Kidney (tissue), 14 donors: ENCODE measurements around the gene TMEM131L. TPM values are rescaled to one million over a fixed set of nuclear protein-coding genes. Genes with fewer than 3 reads are reported as not detected.
"Not testable (repeated sequence)": the region's sequence is repeated elsewhere in the genome, so short reads cannot be mapped to it uniquely, and the experiment has no call there.

Source experiments
- DNase-seq, 5 donors: peaks; one replicate each; pipeline ENCODE4 v3.0.0-alpha.2; 2013 to 2020
- FAIRE-seq: peaks from 2 replicates; lab custom pipeline; 2012; peaks lifted over from hg19 to GRCh38; lab: Jason Lieb, UNC
- H3K27ac ChIP-seq, 2 donors: one replicate each; pipeline ENCODE4 v1.7.0; 2013; ENCODE audit warnings: low read depth in 2 of 2, low read length in 2 of 2, inconsistent platforms in 1 of 2
- H3K27me3 ChIP-seq: one replicate; pipeline ENCODE4 v1.7.1; 2013; ENCODE audit warnings: low read length, inconsistent platforms; ENCODE audit not compliant: control insufficient read depth, insufficient read depth
- H3K36me3 ChIP-seq, 3 donors: one replicate each; pipeline versions ENCODE4 v1.7.0 to v1.7.1; 2013; ENCODE audit warnings: low read length in 3 of 3, control low read depth in 1 of 3, inconsistent platforms in 1 of 3; ENCODE audit not compliant: insufficient read depth in 3 of 3, control insufficient read depth in 2 of 3
- H3K4me1 ChIP-seq, 3 donors: one replicate each; pipeline versions ENCODE4 v1.7.0 to v1.7.1; 2013; ENCODE audit warnings: low read length in 3 of 3, inconsistent platforms in 1 of 3, low read depth in 1 of 3; ENCODE audit not compliant: control insufficient read depth in 2 of 3, insufficient read depth in 2 of 3
- H3K4me3 ChIP-seq, 3 donors: one replicate each; pipeline versions ENCODE4 v1.7.0 to v1.8.1; 2013; ENCODE audit warnings: low read length in 3 of 3, control low read depth in 1 of 3, inconsistent platforms in 1 of 3
- H3K9ac ChIP-seq, 3 donors: one replicate each; pipeline versions ENCODE4 v1.7.0 to v1.7.1; 2013; ENCODE audit warnings: low read length in 3 of 3, control low read depth in 1 of 3, inconsistent platforms in 1 of 3
- H3K9me3 ChIP-seq, 3 donors: one replicate each; pipeline versions ENCODE4 v1.7.0 to v1.7.1; 2013; ENCODE audit warnings: low read length in 3 of 3, control low read depth in 1 of 3, inconsistent platforms in 1 of 3; ENCODE audit not compliant: control insufficient read depth in 2 of 3, insufficient read depth in 1 of 3
- intact Hi-C: fragments of 100-400 bp; cut with DNase I; formaldehyde crosslinking; loops from one replicate; pipeline ENCODE4 v1.11.1; 2022
- polyA plus RNA-seq: library from polyadenylated mRNA; stranded (reverse); fragments of 350-450 nt; fragmentation: Illumina TruSeq; extraction: RNeasy Lipid Tissue Mini Kit (QIAGEN cat#74804); gene quantifications from one replicate; pipeline ENCODE4 v1.2.3, GENCODE V29; 2014; ENCODE audit warnings: low read depth, low replicate concordance; ENCODE audit not compliant: insufficient read depth
- total RNA-seq: library from RNA; stranded (reverse); fragmentation: NEBNext Ultra II Directional; extraction: Animal tissue kit (Norgen Biotek cat#: 25700); gene quantifications from one replicate; pipeline ENCODE4 v1.2.1, GENCODE V29; 2021
- TF ChIP-seq, protein P1 (sequence below): IDR thresholded peaks from 3 replicates; pipeline ENCODE4 v1.5.1; 2012; ENCODE audit warnings: mild to moderate bottlenecking, moderate library complexity, borderline replicate concordance; ENCODE audit not compliant: insufficient read depth; ENCODE audit errors: extremely low read depth
- donor health status: control.
- donor health status: control.
- donor health status: control.
- donor health status: control.
- donor health status: control.
- donor health status: DM: yes; HTN: yes; CAD: no.
- donor health status: Normal renal cell carcinoma (clear cell type).

TMEM131L gene
- total and polyA plus RNA-seq, 2 donors from 2014 or later, result 3.0 to 17.0 TPM

DNA sequence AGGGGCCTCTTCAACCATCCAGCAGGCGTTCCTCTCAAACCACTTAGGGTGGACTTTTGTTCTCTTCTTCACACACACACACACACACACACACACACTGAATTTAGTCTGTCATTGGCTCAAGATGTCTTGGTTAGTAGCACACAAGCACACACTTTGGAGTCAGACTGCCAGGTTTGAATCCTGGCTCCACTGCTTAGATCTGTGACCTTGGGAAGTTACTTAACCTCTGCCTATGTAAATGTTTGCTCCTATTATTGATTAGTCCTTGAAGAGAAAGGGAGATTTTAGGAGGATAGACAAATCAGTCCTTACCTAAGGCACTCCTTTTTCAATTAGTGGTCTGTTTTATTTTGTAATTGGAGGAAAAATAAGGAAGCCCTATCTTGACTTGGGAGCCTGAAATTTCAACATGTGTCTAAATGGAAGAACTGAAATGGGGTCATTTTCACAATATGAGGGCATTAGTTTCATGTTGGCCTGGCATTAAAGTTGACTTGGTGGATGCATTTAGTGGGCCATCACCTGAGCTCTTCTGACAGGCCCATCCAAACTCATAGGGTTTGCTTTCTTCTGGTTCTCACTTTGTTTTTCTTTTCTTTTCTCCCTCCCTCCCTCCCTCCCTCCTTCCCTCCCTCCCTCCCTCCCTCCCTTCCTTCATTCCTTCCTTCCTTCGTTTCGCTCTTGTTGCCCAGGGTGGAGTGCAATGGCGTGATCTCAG is 13.3 kb upstream of the TMEM131L start:
- Histone ChIP-seq H3K9ac (no peak overlapping the region), H3K4me3 (no peak overlapping the region), H3K27ac (no peak overlapping the region), H3K4me1 (peaks cover 0 to 5% (median 0%) of the 10 kb centered on the region in 3 donors), H3K27me3 (no peaks in the 10 kb centered on the region), H3K36me3 (no peaks in the 10 kb centered on the region), H3K9me3 (no peaks in the 10 kb centered on the region)
- intact Hi-C loops, result no loop called here
- FAIRE-seq, result no peak
- DNase-seq, result no peak
- TF ChIP-seq, protein P1, sequence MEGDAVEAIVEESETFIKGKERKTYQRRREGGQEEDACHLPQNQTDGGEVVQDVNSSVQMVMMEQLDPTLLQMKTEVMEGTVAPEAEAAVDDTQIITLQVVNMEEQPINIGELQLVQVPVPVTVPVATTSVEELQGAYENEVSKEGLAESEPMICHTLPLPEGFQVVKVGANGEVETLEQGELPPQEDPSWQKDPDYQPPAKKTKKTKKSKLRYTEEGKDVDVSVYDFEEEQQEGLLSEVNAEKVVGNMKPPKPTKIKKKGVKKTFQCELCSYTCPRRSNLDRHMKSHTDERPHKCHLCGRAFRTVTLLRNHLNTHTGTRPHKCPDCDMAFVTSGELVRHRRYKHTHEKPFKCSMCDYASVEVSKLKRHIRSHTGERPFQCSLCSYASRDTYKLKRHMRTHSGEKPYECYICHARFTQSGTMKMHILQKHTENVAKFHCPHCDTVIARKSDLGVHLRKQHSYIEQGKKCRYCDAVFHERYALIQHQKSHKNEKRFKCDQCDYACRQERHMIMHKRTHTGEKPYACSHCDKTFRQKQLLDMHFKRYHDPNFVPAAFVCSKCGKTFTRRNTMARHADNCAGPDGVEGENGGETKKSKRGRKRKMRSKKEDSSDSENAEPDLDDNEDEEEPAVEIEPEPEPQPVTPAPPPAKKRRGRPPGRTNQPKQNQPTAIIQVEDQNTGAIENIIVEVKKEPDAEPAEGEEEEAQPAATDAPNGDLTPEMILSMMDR, result no peak

DNA sequence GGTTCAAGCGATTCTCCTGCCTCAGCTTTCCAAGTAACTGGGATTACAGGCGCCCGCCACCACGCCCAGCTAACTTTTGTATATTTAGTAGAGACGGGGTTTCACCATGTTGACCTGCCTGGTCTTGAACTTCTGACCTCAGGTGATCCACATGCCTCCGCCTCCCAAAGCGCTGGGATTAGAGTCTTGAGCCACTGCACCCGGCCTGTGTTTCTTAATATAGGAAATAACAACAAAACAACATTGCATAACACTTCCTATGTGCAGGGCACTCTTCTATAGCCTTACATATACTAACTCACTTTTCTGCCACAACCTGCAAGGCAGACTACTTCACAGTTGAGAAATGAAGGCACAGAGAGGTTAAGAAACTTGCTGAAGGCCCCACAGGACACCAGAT is 12.8 kb upstream of the TMEM131L start:
- DNase-seq (no peak), FAIRE-seq (no peak)
- no peaks in the 10 kb centered on the region for H3K9me3 ChIP-seq
- TF ChIP-seq, protein P1, result no peak
- H3K4me1 ChIP-seq, result peaks cover 0 to 3% (median 0%) of the 10 kb centered on the region in 3 donors
- H3K36me3 ChIP-seq, result no peaks in the 10 kb centered on the region
- no peak overlapping the region for H3K4me3 ChIP-seq
- H3K9ac ChIP-seq, result no peak overlapping the region
- intact Hi-C loops, result no loop called here
- no peaks in the 10 kb centered on the region for H3K27me3 ChIP-seq
- H3K27ac ChIP-seq, result no peak overlapping the region

DNA sequence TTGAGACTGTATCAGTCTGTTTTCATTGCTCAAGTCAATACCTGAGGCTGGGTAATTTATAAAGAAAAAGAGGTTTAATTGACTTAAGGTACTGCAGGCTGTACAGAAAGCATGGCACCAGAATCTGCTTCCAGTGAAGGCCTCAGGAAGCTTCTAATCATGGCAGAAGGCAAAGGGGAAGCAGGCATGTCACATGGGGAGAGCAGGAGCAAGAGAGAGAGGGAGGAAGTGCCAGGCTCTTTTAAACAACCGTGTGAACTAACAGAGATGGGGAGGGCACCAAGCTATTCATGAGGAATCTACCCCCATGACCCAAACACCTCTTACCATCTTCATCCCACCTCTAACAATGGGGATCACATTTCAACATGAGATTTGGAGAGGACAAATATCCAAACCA is 7.2 kb upstream of the TMEM131L start:
- Histone ChIP-seq H3K4me1 (no peaks in the 10 kb centered on the region), H3K27ac (no peak overlapping the region), H3K9ac (no peak overlapping the region), H3K27me3 (no peaks in the 10 kb centered on the region), H3K4me3 (no peak overlapping the region), H3K9me3 (no peaks in the 10 kb centered on the region), H3K36me3 (no peaks in the 10 kb centered on the region)
- TF ChIP-seq, protein P1, result no peak
- no peak for FAIRE-seq
- intact Hi-C loops, result no loop called here
- DNase-seq, result no peak

DNA sequence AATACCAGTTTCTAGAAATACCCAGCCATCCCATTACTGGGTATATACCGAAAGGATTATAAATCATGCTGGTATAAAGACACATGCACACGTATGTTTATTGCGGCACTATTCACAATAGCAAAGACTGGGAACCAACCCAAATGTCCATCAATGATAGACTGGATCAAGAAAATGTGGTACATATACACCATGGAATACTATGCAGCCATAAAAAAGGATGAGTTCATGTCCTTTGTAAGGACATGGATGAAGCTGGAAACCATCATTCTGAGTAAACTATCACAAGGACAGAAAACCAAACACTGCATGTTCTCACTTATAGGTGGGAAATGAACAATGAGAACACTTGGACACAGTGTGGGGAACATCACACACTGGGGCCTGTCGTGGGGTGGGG is 4.6 kb upstream of the TMEM131L start:
- H3K27ac ChIP-seq, H3K27me3 ChIP-seq, H3K36me3 ChIP-seq, DNase-seq, H3K9me3 ChIP-seq, H3K4me1 ChIP-seq, H3K4me3 ChIP-seq, FAIRE-seq, H3K9ac ChIP-seq: not testable (repeated sequence)
- intact Hi-C loops, result loop anchor here (10.0 kb wide), 1 partner anchor 113 kb away; no protein-coding TSS in a partner anchor
